CD4-positive, alpha-beta T cell (primary cell): ENCODE data around the gene GPX6. TPM values are rescaled to one million over a fixed set of nuclear protein-coding genes. Genes with fewer than 3 reads are reported as not detected.

Experiments
- ATAC-seq: fragments of 200-7000 bp; cut with Tn5 transposase; one replicate; pipeline ENCODE4 v1.10.0; 2022; ENCODE audit warnings: mild to moderate bottlenecking; ENCODE audit not compliant: poor library complexity
- CTCF ChIA-PET: fragments of 350-600 bp; sonication (Branson Sonifier 250); formaldehyde crosslinking; loops from one replicate; lab custom pipeline; 2021; ENCODE audit warnings: antibody characterized with exemption, inconsistent platforms; lab: Charles Lee
- POLR2A ChIA-PET: fragments of 350-600 bp; sonication (Branson Sonifier 250); formaldehyde crosslinking; loops from one replicate; lab custom pipeline; 2021; ENCODE audit warnings: antibody characterized with exemption, inconsistent platforms; lab: Charles Lee
- DNase-seq, 14 experiments: peaks; one replicate each; pipeline ENCODE4 v3.0.0-alpha.2; 2013 to 2020; ENCODE audit warnings: mixed read lengths in 2 of 14
- H3K27ac ChIP-seq, 2 donors: one replicate each; pipeline versions ENCODE4 v1.5.1 to v1.7.0; 2013; ENCODE audit warnings: low read length in 2 of 2, low read depth in 1 of 2, mild to moderate bottlenecking in 1 of 2
- H3K27me3 ChIP-seq, 2 experiments: 1 replicate in 1 of 2; 2 replicates in 1 of 2; pipeline versions ENCODE4 v1.6.1 to v1.7.0; 2013; ENCODE audit warnings: low read length in 2 of 2, control low read depth in 1 of 2, mild to moderate bottlenecking in 1 of 2, moderate library complexity in 1 of 2; ENCODE audit not compliant: insufficient read depth in 2 of 2, control insufficient read depth in 1 of 2
- H3K36me3 ChIP-seq: one replicate; pipeline ENCODE4 v1.6.1; 2013; ENCODE audit warnings: low read length, control low read depth; ENCODE audit not compliant: insufficient read depth
- H3K4me1 ChIP-seq: one replicate; pipeline ENCODE4 v1.6.1; 2013; ENCODE audit warnings: low read length, control low read depth; ENCODE audit not compliant: insufficient read depth
- H3K4me3 ChIP-seq: one replicate; pipeline ENCODE4 v1.5.1; 2013; ENCODE audit warnings: mild to moderate bottlenecking, low read length, moderate library complexity
- H3K9me3 ChIP-seq, 2 experiments: 1 replicate in 1 of 2; 2 replicates in 1 of 2; pipeline versions ENCODE4 v1.6.1 to v1.7.0; 2013; ENCODE audit warnings: low read length in 2 of 2, mild to moderate bottlenecking in 2 of 2, control low read depth in 1 of 2, moderate library complexity in 1 of 2; ENCODE audit not compliant: control insufficient read depth in 1 of 2, insufficient read depth in 1 of 2
- H3K27ac Mint-ChIP-seq: one replicate; pipeline ENCODE4 v1.8.0; 2020; ENCODE audit warnings: mixed read lengths
- H3K27me3 Mint-ChIP-seq: one replicate; pipeline ENCODE4 v1.8.0; 2021; ENCODE audit warnings: mixed read lengths
- H3K36me3 Mint-ChIP-seq: one replicate; pipeline ENCODE4 v1.8.0; 2021; ENCODE audit warnings: low read depth, mixed read lengths
- H3K4me1 Mint-ChIP-seq: one replicate; pipeline ENCODE4 v1.8.0; 2021; ENCODE audit warnings: low read depth, mixed read lengths
- H3K4me3 Mint-ChIP-seq: one replicate; pipeline ENCODE4 v1.8.0; 2020; ENCODE audit warnings: mild to moderate bottlenecking, mixed read lengths
- H3K9me3 Mint-ChIP-seq: one replicate; pipeline ENCODE4 v1.8.0; 2020; ENCODE audit warnings: mixed read lengths
- intact Hi-C, 2 experiments: fragments of 100-400 bp; cut with DNase I in 1 of 2; cut with micrococcal nuclease in 1 of 2; formaldehyde crosslinking; loops; one replicate each; pipeline versions ENCODE4 v1.15.1 to v1.9.0; 2023 to 2025; cut with DNase I, micrococcal nuclease
- total RNA-seq, 174 experiments: library from RNA in 2 of 174; stranded (reverse) in 2 of 174; gene quantifications; one replicate each; pipeline ENCODE4 v1.2.3 and lab custom pipeline; 2021 to 2026
- TF ChIP-seq, protein P1 (sequence below): fragments of 200-600 bp; IDR thresholded peaks from one replicate; pipeline ENCODE4 v1.8.0; 2022; ENCODE audit warnings: antibody characterized with exemption, mild to moderate bottlenecking

The GPX6 gene
- total RNA-seq, 2 experiments from 2014 or later = not detected

DNA sequence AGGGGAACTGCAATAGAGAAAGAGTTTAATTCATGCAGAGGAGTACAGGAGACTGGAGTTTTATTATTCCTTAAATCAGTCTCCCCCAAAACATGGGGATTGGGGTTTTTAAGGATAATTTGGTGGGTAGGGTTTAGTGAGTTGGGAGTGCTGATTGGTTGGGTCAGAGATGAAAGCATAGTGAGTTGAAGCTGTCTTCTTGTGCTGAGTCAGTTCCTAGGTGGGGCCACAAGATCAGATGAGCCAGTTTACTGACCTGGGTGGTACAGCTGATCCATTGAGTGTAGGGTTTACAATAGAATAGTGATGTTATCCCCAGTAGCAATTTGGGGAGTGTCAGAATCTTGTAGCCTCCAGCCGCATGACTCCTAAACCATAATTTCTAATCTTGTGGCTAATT lies 29.1 kb downstream of the GPX6 start:
- H3K36me3 Mint-ChIP-seq = peaks cover 5% of the 10 kb centered on the region
- no peak for DNase-seq
- TF ChIP-seq, protein P1, sequence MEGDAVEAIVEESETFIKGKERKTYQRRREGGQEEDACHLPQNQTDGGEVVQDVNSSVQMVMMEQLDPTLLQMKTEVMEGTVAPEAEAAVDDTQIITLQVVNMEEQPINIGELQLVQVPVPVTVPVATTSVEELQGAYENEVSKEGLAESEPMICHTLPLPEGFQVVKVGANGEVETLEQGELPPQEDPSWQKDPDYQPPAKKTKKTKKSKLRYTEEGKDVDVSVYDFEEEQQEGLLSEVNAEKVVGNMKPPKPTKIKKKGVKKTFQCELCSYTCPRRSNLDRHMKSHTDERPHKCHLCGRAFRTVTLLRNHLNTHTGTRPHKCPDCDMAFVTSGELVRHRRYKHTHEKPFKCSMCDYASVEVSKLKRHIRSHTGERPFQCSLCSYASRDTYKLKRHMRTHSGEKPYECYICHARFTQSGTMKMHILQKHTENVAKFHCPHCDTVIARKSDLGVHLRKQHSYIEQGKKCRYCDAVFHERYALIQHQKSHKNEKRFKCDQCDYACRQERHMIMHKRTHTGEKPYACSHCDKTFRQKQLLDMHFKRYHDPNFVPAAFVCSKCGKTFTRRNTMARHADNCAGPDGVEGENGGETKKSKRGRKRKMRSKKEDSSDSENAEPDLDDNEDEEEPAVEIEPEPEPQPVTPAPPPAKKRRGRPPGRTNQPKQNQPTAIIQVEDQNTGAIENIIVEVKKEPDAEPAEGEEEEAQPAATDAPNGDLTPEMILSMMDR = no peak
- H3K27ac Mint-ChIP-seq = no peak overlapping the region
- Histone ChIP-seq H3K4me1 (peaks cover 17% of the 10 kb centered on the region), H3K36me3 (no peaks in the 10 kb centered on the region), H3K27ac (no peak overlapping the region), H3K27me3 (peaks cover 25 to 57% of the 10 kb centered on the region in 2 experiments), H3K9me3 (peaks cover 0 to 5% of the 10 kb centered on the region in 2 experiments), H3K4me3 (no peak overlapping the region)
- no peak for ATAC-seq
- no peaks in the 10 kb centered on the region for H3K9me3 Mint-ChIP-seq
- H3K4me1 Mint-ChIP-seq = peaks cover 26% of the 10 kb centered on the region
- ChIA-PET POLR2A (no interaction called here), CTCF (no interaction called here)
- intact Hi-C loops = no loop called here
- peaks cover 88% of the 10 kb centered on the region for H3K27me3 Mint-ChIP-seq
- no peak overlapping the region for H3K4me3 Mint-ChIP-seq

DNA sequence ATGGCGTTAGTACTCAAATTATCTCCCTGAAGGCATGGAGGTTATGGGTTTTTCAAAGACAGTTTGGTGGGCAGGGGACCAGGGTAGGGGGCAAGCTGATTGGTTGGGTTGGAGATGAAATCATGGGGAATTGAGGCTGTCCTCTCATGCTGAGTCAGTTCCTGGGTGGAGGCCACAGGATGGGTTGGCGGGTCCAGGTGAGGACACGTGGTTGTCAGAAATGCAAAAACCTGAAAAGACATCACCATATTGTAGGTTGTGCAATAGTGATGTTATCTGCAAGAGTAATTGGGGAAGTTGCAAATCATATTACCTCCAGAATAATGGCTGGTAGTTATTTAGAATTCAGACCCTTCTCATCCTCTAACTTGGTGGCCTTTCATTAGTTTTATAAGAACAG lies 30.1 kb downstream of the GPX6 start:
- Mint-ChIP-seq H3K9me3 (no peaks in the 10 kb centered on the region), H3K27ac (no peak overlapping the region), H3K36me3 (peaks cover 5% of the 10 kb centered on the region), H3K4me1 (peaks cover 24% of the 10 kb centered on the region), H3K4me3 (no peak overlapping the region), H3K27me3 (peaks cover 92% of the 10 kb centered on the region)
- Histone ChIP-seq H3K4me1 (peaks cover 15% of the 10 kb centered on the region), H3K36me3 (no peaks in the 10 kb centered on the region), H3K27ac (no peak overlapping the region), H3K27me3 (peaks cover 23 to 64% of the 10 kb centered on the region in 2 experiments), H3K4me3 (no peak overlapping the region), H3K9me3 (peaks cover 0 to 5% of the 10 kb centered on the region in 2 experiments)
- no peak for DNase-seq
- TF ChIP-seq, protein P1 = no peak
- intact Hi-C loops = no loop called here
- POLR2A ChIA-PET = no interaction called here
- CTCF ChIA-PET = no interaction called here
- no peak for ATAC-seq

DNA sequence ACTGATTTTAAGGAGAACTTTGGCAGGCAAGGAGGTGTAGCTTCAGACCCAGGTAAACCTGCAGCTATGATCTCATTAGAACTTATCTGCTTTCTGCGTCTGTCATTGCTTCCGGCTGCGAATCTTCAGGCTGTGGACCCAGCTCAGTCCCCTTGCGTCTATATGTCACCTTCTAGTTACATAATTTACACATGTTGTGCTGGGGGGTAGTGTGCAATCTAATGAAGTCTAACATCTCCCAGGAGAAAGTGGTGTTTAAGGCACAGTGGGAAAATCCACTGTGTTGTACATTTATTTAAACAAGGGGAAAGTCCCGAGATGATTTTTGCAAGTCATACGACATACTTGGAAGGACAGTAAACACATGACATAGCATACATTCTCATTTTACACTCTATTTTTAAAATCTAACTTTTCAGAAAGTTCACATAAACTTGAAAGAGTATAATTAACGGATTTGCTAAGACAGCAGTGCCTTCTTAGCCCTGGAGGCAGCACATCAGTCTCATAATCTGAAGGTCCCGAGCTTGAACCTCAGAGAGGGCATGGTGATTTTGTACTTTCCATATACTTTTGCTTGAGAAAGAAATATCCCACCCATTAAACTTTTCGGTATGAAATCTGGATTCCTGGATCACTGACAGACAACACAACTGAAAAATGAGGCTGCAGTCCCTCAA lies 35.2 kb downstream of the GPX6 start:
- CTCF ChIA-PET = no interaction called here
- H3K4me1 ChIP-seq = no peaks in the 10 kb centered on the region
- Mint-ChIP-seq H3K9me3 (no peaks in the 10 kb centered on the region), H3K4me3 (no peak overlapping the region), H3K36me3 (no peaks in the 10 kb centered on the region), H3K27me3 (peaks cover 86% of the 10 kb centered on the region), H3K27ac (no peak overlapping the region), H3K4me1 (peaks cover 5% of the 10 kb centered on the region)
- peaks cover 0 to 3% of the 10 kb centered on the region in 2 experiments for H3K9me3 ChIP-seq
- no peak overlapping the region for H3K4me3 ChIP-seq
- H3K27me3 ChIP-seq = peaks cover 32 to 62% of the 10 kb centered on the region in 2 experiments
- no peak for DNase-seq
- TF ChIP-seq, protein P1 = no peak
- POLR2A ChIA-PET = no interaction called here
- intact Hi-C loops = no loop called here
- no peak overlapping the region for H3K27ac ChIP-seq
- no peak for ATAC-seq
- no peaks in the 10 kb centered on the region for H3K36me3 ChIP-seq
